Fibroblast of skin of right biceps (primary cell): ENCODE data around the gene SOBP.
A peak's percentile ranks its signal among the peaks of the same experiment; 100 is the strongest.

ENCODE experiments used
- DNase-seq: peaks from one replicate; pipeline ENCODE4 v3.0.0-alpha.2; 2013

Gene SOBP

DNA sequence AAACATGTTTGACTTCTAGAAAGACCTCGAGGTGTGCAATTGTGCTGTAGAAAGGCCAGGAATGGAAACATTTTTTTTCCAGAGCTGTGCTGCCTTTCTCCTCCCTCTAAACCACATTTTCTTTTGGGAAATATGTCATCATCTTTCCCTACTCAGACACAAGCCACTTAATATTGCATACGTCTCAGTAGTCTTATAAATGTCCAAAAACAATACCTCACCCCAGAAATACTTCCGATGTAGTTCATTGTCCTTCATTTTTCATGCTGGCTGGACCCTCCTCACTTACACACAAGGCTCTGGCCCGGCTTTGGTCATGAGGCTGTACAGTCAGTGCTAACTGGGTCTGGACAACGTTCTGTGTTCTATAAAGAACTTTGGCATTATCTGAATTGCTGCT, 207.8 kb downstream of the SOBP start:
- peak; percentile 63 for DNase-seq

DNA sequence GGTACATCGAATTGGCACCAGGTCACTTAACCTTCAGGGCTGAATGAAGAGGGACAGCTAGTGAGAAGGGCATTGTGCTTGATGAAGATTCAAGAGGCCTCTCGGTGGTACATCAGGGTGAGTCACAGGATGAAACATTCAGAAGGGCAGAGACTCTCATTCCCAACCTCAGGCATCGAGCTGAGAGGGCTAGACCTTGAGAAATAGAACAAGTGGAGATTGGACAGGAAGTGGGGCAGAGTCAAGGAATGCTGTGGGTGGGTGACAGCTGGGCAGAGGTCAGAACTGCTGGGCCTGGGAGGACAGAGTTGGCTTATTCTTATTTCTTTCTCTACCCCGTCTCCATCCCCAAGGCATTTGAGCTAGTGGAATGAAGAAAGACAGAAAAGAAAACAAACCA, 208.2 kb downstream of the SOBP start:
- DNase-seq, result peak; percentile 85

DNA sequence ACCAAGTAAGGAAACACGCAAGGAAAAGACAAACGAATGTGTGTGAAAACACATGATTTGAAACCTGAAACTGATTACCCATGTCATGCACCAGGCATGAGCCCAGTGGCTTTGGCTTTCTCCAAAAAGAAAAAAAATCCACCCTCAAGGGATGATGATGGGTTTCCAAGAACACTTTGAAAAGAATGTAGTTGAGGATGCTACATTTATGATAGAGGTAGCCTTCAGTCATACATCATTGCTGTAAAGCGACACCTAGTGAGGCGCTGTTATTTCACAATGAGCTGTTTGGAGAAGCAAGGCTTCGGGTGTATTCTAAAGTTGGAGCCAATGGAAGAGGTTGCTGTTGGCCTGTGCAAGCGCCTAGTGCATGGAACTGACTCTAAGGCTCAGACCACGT, 209.3 kb downstream of the SOBP start:
- DNase-seq, result peak; percentile 55

DNA sequence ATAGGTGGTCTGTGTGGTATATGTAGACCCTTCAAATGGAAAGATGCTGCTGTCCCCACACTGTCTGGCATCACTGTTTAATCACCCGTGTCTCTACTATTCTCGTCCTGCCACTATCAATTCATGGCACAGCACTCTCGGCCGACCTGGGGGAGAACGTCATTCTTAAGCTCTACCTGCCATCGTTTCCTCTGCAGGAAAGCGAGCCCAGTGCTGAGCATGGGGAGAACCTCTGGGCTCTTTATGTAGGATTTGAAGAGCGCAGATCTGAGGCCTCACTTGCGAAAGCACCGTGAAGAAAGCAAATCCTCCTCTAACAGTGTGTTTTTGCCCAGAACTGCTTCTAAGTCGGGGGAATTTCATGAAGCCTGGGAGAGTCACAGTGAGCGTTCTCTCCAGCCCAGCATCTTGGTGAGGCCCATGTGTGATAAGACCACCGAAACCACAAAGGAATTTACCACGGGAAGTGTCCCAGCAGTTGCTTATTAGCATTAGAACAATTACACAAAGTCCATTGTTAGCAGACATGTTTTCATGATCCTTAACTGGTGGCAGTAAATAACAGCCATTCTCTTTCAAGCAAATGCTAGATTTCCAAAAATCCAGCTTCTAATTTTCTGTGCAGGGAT, 209.9 kb downstream of the SOBP start:
- DNase-seq, result no peak

DNA sequence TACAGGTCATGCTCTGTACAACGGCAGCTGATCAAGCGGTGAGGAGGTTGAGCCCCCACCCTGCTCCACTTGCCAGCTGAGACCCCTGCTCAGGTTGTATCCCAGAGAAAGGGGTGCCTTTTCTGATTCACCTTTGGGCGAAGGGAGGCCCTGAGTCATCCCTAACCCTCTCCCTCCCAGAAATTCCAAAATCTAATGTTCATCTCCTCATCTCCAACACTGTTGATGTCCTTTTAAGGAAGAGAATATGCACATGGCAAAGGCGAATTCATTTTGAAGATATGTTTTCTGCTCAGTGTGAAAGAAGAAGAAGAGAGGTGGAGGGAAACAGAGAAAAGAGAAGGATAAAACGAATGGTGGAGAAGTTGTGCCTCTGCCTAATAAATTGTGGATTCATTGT, 213.7 kb downstream of the SOBP start:
- DNase-seq, result peak; percentile 38

DNA sequence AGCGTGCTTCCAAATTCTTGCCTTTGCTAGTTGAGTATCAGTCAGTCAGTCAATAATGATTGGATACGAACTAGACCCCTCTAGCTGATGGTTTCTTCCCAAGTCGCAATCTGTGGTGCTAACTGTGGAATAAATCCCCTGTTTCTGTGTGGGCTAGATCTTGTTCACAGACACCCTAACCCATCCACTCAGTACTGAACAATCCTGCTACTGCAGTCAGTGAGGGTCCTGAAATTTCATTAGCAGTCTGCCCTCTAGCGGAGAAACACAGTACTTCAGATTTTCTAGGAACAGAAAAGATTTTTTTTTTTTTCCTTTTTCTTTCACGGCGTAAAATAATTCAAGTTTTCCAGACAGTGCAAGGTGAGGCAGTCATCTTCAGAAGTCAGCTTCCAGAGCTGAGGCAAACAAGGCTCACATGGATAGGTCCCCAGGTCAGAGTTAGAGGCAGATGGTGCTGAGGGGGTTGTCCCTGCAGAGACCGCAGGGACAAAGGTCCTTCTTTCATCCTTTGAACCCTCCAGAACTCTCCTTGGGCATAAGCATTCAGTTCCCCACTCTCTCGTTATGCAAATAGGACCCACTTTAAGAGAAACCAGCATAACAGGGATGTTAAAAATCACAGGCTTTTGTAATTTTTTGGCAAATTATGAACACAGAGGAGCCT, 214.6 kb downstream of the SOBP start:
- DNase-seq, result peak; percentile 66

DNA sequence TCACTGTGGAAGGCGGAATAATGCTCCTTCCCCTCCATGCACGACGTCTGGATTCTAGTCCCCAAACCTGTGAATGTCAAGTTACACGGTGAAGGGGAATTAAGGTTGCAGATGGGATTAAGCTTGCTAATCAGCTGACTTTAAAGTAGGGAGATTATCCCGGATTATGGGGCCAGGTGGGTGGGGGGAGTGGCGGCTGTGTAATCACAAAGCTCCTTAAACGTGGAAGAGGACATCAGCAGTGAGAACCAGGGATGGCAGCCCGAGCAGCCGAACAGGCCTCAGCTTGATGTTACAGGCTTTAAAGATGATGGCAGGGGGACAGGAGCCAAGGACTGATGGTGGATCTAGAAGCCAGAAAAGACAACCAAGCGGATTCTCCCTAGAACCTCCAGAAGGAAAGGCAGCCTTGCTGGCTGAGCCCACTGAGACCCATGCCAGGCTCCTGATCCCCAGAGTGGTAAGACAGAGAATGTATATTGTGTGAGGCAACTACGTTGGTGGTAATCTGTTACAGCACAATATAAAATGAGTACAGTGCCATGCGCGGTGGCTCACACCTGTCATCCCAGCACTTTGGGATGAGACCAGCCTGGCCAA, 216.7 kb downstream of the SOBP start:
- DNase-seq, result no peak

DNA sequence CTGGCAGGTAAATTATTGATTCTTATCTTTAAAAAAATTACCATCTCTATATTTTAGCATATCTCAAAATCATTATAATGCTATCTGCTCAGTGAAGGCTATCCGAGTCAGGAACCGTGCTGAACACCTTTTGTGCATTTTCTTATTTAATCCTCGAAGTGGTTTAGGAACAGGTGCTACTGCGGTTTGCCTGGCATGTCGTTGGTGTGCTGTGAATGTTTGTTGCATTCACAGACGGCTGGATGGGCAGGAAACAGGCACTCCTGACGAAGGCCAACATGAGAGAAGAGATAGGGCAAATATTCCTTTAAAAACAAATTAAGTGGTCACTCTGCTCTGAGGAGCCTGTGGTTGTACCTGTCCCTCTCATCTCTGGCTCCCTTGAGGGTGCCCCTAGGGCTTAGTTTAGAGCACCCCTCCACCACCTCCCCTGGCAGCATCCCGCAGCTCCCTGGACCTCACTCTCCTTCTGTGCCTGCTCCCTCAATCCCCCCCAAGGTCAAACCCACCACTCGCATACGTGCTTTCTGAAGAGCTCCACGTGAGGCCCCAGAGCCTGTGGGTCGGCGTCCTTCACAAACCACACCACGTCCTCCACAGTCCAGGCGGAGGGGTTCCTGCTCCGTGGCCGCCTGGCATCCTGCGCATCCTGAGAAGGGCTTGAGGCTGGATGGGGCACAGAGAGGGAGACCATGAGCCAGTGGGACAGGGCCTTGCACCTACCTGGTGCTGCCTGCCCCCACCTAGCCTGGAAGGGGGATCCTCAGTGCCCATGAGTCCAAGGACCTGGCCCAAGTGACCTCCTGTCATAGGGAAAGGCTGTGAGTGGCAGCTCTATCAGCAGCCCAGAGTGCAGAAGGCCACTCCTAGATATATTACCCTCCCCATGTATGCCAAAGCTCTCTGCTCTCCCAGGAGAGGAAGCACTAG, 217.7 kb downstream of the SOBP start:
- DNase-seq, result no peak

DNA sequence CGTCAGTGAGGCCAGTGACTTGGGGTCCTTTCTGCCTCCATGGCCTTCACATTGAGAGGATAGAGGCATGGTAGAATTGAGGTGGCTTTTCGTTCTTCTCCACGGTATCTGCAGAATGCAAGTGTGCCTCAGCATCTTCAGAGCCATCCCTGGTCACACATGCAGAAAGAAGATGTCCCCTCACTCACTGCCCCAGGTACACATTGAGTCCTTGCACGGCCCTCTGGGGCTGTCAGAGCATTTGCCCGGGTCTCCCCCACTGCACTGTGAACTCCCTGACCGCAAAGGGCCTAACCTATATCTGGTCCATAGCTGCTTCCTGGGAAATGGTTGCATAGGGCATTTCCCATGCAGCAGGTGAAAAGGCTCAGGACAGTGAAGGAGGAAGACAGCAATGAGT, 218.5 kb downstream of the SOBP start:
- DNase-seq, result no peak

DNA sequence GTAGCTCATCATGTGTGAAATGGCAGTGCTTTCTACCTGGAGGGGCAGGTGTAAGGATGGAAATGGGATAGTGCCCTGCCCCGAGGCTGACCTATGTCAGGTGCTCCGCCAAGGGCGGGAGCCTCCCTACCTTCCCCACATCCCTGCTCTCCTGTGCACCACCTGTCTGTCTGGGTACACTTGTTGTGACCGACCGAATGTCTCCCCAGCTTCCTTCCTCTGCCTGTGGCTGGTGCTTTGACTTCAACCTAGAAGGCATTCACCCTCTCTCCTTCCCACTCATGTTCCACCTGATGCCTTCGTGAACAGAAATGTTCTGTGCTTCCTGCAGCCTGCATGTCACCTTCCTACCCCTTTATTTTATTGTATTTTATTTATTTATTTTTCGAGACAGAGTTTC, 219.4 kb downstream of the SOBP start:
- no peak for DNase-seq
